Measurements from ENCODE around the gene SIL1.

- TF ChIP-seq CTCF (IDR thresholded peaks at IDR 0.05) = no peak
- no peak for TF ChIP-seq POLR2AphosphoS5 (IDR thresholded peaks at IDR 0.05)
- TF ChIP-seq EP300 (IDR thresholded peaks at IDR 0.05) = no peak
- no peak for TF ChIP-seq POLR2A (IDR thresholded peaks at IDR 0.05)
These were observed 292.6 kb downstream of the SIL1 start for GRCh38 chr5:138905541-138905940.
